ENCODE results near the gene CBX1. TPM values are rescaled to one million over a fixed set of nuclear protein-coding genes. Genes with fewer than 3 reads are reported as not detected.

CBX1 gene
- total and polyA plus RNA-seq, 10 of the 15 experiments (the other 5 are each of a cell fraction or from before 2014, with no cell fraction given), result 11.8 to 99.2 (median 43.5) TPM

GRCh38 chr17:48128400-48128799, 27.1 kb upstream of the CBX1 start (continued):
- no peak for TF ChIP-seq ZBTB40 (IDR thresholded peaks at IDR 0.05; ENCODE audit: borderline replicate concordance)

GRCh38 chr17:48127371-48128051, 26.2 kb upstream of the CBX1 start:
- no peaks in the 10 kb centered on the region for H3K4me1 ChIP-seq (ENCODE audit: control insufficient read depth, insufficient read depth, low read length)
- ATAC-seq (no peak), DNase-seq (ENCODE audit: low read depth, low spot score) (no peak), FAIRE-seq (no peak)
- no peaks in the 10 kb centered on the region; the same call in 1 of the 2 replicates for H4K20me1 ChIP-seq (ENCODE audit: control insufficient read depth, insufficient read depth)
- CTCF ChIA-PET, result interaction anchor here (5.3 to 33.4 kb wide), 5 partner anchors 13 to 101 kb away, joined by 32 to 525 read pairs (median 102); partner anchors contain the start of gene SNX11
- H3K9ac ChIP-seq (ENCODE audit: control insufficient read depth, insufficient read depth, low read length), result no peak overlapping the region
- TF ChIP-seq ZSCAN29 (IDR thresholded peaks at IDR 0.05), result no peak
- peak; percentile 33 for TF ChIP-seq BCL3 (IDR thresholded peaks at IDR 0.05; ENCODE audit: borderline replicate concordance, insufficient read depth, low read depth, low read length, poor library complexity, severe bottlenecking)
- peak; percentile 37; the same call in 1 of the 2 replicates for TF ChIP-seq POLR2AphosphoS5 (IDR thresholded peaks at IDR 0.05; ENCODE audit: low read length)
- TF ChIP-seq NR2C2 (IDR thresholded peaks at IDR 0.05; ENCODE audit: borderline replicate concordance, control insufficient read depth, insufficient read length, low read depth), result no peak
- peak; percentile 54; the same call in 1 of the 2 replicates for TF ChIP-seq POLR2A (IDR thresholded peaks at IDR 0.05; ENCODE audit: low read depth, low read length)
- no peak for TF ChIP-seq HCFC1 (IDR thresholded peaks at IDR 0.05; ENCODE audit: low read length)
- no peak overlapping the region for H3K4me2 ChIP-seq (ENCODE audit: control insufficient read depth, insufficient read depth)
- H2AFZ ChIP-seq (ENCODE audit: control insufficient read depth, low read depth, low read length), result no peak overlapping the region
- H3K27ac ChIP-seq (ENCODE audit: control insufficient read depth, insufficient read depth), result no peak overlapping the region
- H3K79me2 ChIP-seq (ENCODE audit: control insufficient read depth, insufficient read depth, low read length), result no peaks in the 10 kb centered on the region
- SMC1A ChIA-PET (ENCODE audit: uncharacterized antibody, unreplicated experiment), result interaction anchor here (16.1 kb wide), 1 partner anchor 49 kb away, joined by 205 read pairs; no protein-coding TSS in a partner anchor
- in situ Hi-C loops (cut with MboI) (no loop called here), intact Hi-C loops (cut with micrococcal nuclease; ENCODE audit: unreplicated experiment) (no loop called here)
- 76% methylated on average over 9 of the region's 9 CpGs for WGBS (ENCODE audit: insufficient coverage, insufficient replicate concordance, low lambda C conversion rate, missing lambda C conversion rate)
- no peaks in the 10 kb centered on the region for H3K9me3 ChIP-seq (replicated peaks; ENCODE audit: control insufficient read depth, insufficient read depth, low read length)
- POLR2A ChIA-PET, result interaction anchor here (0.6 kb wide), 2 partner anchors 36 to 70 kb away, joined by 3 read pairs; no protein-coding TSS in a partner anchor
- no peaks in the 10 kb centered on the region for H3K27me3 ChIP-seq (replicated peaks in 1 of 2; ENCODE audit: control insufficient read depth in 2 of 2, insufficient read depth in 2 of 2, low read length in 1 of 2)
- BruUV-seq (replicated peaks), result no TSS peak
- no peak overlapping the region for H3K4me3 ChIP-seq
- RAD21 ChIA-PET (ENCODE audit: unreplicated experiment), result interaction anchor here (3.1 kb wide), 1 partner anchor 15 kb away, joined by 16 read pairs; no protein-coding TSS in a partner anchor
- H3K36me3 ChIP-seq (ENCODE audit: control insufficient read depth in 2 of 2, insufficient read depth in 2 of 2, low read length in 1 of 2), result peaks cover 6 to 11% of the 10 kb centered on the region in 2 experiments
